ENCODE measurements around the gene ACCSL. TPM values are rescaled to one million over a fixed set of nuclear protein-coding genes. Genes with fewer than 3 reads are reported as not detected.
A peak's percentile ranks its signal among the peaks of the same experiment; 100 is the strongest.

The ACCSL gene
- total and polyA plus RNA-seq, 7 donors: 0.01 TPM; not detected in 6

- no peaks in the 10 kb centered on the region for H3K9me3 ChIP-seq
- H3K4me3 ChIP-seq: no peak overlapping the region
- H3K4me1 ChIP-seq: peaks cover 8% of the 10 kb centered on the region
- H3K27me3 ChIP-seq (ENCODE audit: insufficient read depth in 3 of 3, low read length in 2 of 3): no peaks in the 10 kb centered on the region
- WGBS, 3 donors: 33 to 41% (median 37%) methylated on average over 3 of the region's 3 CpGs
- no peak for ATAC-seq
- H3K36me3 ChIP-seq (ENCODE audit: insufficient read depth in 1 of 2, low read depth in 1 of 2): no peaks in the 10 kb centered on the region
- no peak for DNase-seq
- intact Hi-C loops (cut with DNase I): loop anchor here in 1 of 2 donors (5.0 kb wide), 1 partner anchor 46 kb away; no protein-coding TSS in a partner anchor
- H3K27ac ChIP-seq: peak overlapping the region; percentile 44
- TF ChIP-seq CTCF (IDR thresholded peaks at IDR 0.05): no peak
These were observed 14.3 kb upstream of the ACCSL start for GRCh38 chr11:44033411-44033850.

GRCh38 chr11:44033856-44034255 lies 13.9 kb upstream of the ACCSL start:
- Histone ChIP-seq H3K9me3 (no peaks in the 10 kb centered on the region), H3K4me3 (no peak overlapping the region), H3K27ac (no peak overlapping the region), H3K27me3 (ENCODE audit: insufficient read depth in 3 of 3, low read length in 2 of 3) (no peaks in the 10 kb centered on the region), H3K4me1 (peaks cover 8% of the 10 kb centered on the region), H3K36me3 (ENCODE audit: insufficient read depth in 1 of 2, low read depth in 1 of 2) (no peaks in the 10 kb centered on the region)
- 46 to 82% (median 49%) methylated on average over 2 to 3 of the region's 3 CpGs for WGBS, 3 donors
- ATAC-seq: no peak
- intact Hi-C loops (cut with DNase I): loop anchor here in 1 of 2 donors (5.0 kb wide), 1 partner anchor 47 kb away; no protein-coding TSS in a partner anchor
- DNase-seq: no peak
- TF ChIP-seq CTCF (IDR thresholded peaks at IDR 0.05): no peak

- ATAC-seq (no peak), DNase-seq (no peak)
- peaks cover 8% of the 10 kb centered on the region for H3K4me1 ChIP-seq
- no peak overlapping the region for H3K27ac ChIP-seq
- H3K9me3 ChIP-seq: no peaks in the 10 kb centered on the region
- no peak overlapping the region for H3K4me3 ChIP-seq
- H3K36me3 ChIP-seq (ENCODE audit: insufficient read depth in 1 of 2, low read depth in 1 of 2): no peaks in the 10 kb centered on the region
- TF ChIP-seq CTCF (IDR thresholded peaks at IDR 0.05): no peak
- intact Hi-C loops (cut with DNase I): loop anchor here (5.0 kb wide), 2 partner anchors 47 to 142 kb away; no protein-coding TSS in a partner anchor
- no peaks in the 10 kb centered on the region for H3K27me3 ChIP-seq (ENCODE audit: insufficient read depth in 3 of 3, low read length in 2 of 3)
These were observed 13.1 kb upstream of the ACCSL start for GRCh38 chr11:44034639-44035038.

GRCh38 chr11:44036811-44037657 lies 10.7 kb upstream of the ACCSL start:
- peak; percentile 76 for TF ChIP-seq CTCF (IDR thresholded peaks at IDR 0.05)
- 22 to 25% (median 24%) methylated on average over 12 of the region's 12 CpGs for WGBS, 3 donors
- Histone ChIP-seq H3K4me1 (peaks cover 6% of the 10 kb centered on the region), H3K27ac (no peak overlapping the region), H3K4me3 (no peak overlapping the region), H3K27me3 (ENCODE audit: insufficient read depth in 3 of 3, low read length in 2 of 3) (no peaks in the 10 kb centered on the region), H3K9me3 (no peaks in the 10 kb centered on the region), H3K36me3 (ENCODE audit: insufficient read depth in 1 of 2, low read depth in 1 of 2) (no peaks in the 10 kb centered on the region)
- DNase-seq (peak; percentile 77 to 83), ATAC-seq (peak; percentile 81 to 89 (median 84))
- intact Hi-C loops (cut with DNase I): loop anchor here (2.0 to 5.0 kb wide), 3 partner anchors 92 to 146 kb away; no protein-coding TSS in a partner anchor

All from psoas muscle (tissue), 8 donors.